Activated T-helper 9 cell treated with anti-CD3 and anti-CD28 coated beads, Interleukin-2, amount 50 U/mL, for 16 hours (primary cell): ENCODE results near the gene MCMBP.
"Not testable (repeated sequence)": the region's sequence is repeated elsewhere in the genome, so short reads cannot be mapped to it uniquely, and the experiment has no call there.

Experiments
- DNase-seq: peaks from one replicate; pipeline ENCODE4 v3.0.0-alpha.2; 2020; ENCODE audit warnings: low read depth

Gene MCMBP

GRCh38 chr10:119872860-119873681 lies 428 bp upstream of the MCMBP start:
- peak; percentile 83 for DNase-seq

GRCh38 chr10:119871881-119872609 lies 598 bp downstream of the MCMBP start:
- DNase-seq, result peak; percentile 45

- DNase-seq, result not testable (repeated sequence)
These were observed 3.2 kb downstream of the MCMBP start for GRCh38 chr10:119869398-119869797.

GRCh38 chr10:119867317-119867716 lies 5.3 kb downstream of the MCMBP start:
- no peak for DNase-seq

- no peak for DNase-seq
These were observed 6.9 kb downstream of the MCMBP start for GRCh38 chr10:119865699-119866240.

GRCh38 chr10:119863951-119864565 lies 8.6 kb downstream of the MCMBP start:
- no peak for DNase-seq

GRCh38 chr10:119862524-119862923 lies 10.1 kb downstream of the MCMBP start:
- DNase-seq, result no peak

- DNase-seq, result no peak
These were observed 11.6 kb downstream of the MCMBP start for GRCh38 chr10:119860866-119861607.

- DNase-seq, result no peak
These were observed 13.0 kb downstream of the MCMBP start for GRCh38 chr10:119859420-119860258.

- no peak for DNase-seq
These were observed 14.6 kb downstream of the MCMBP start for GRCh38 chr10:119858063-119858462.

GRCh38 chr10:119853574-119853973 lies 19.1 kb downstream of the MCMBP start:
- no peak for DNase-seq

- no peak for DNase-seq
These were observed 19.8 kb downstream of the MCMBP start for GRCh38 chr10:119852822-119853221.

- DNase-seq, result no peak
These were observed 20.4 kb downstream of the MCMBP start for GRCh38 chr10:119852277-119852676.

- no peak for DNase-seq
These were observed 22.7 kb downstream of the MCMBP start for GRCh38 chr10:119849944-119850343.

GRCh38 chr10:119849031-119849789 lies 23.4 kb downstream of the MCMBP start:
- no peak for DNase-seq

- DNase-seq, result no peak
These were observed 27.0 kb downstream of the MCMBP start for GRCh38 chr10:119845656-119846055.

- no peak for DNase-seq
These were observed 38.5 kb downstream of the MCMBP start for GRCh38 chr10:119834188-119834587.

GRCh38 chr10:119832951-119833350 lies 39.7 kb downstream of the MCMBP start:
- DNase-seq, result no peak

- DNase-seq, result no peak
These were observed 41.0 kb downstream of the MCMBP start for GRCh38 chr10:119831656-119832055.

GRCh38 chr10:119830851-119831250 lies 41.8 kb downstream of the MCMBP start:
- no peak for DNase-seq
